ENCODE results near the gene PDGFRB.
A peak's percentile ranks its signal among the peaks of the same experiment; 100 is the strongest.

The PDGFRB gene

GRCh38 chr5:150142185-150142958, 13.3 kb downstream of the PDGFRB start:
- H3K27ac ChIP-seq, result no peak overlapping the region
- TF ChIP-seq CTCF (conservative IDR thresholded peaks at IDR 0.05), result no peak

GRCh38 chr5:150141544-150142184, 14.0 kb downstream of the PDGFRB start:
- H3K27ac ChIP-seq, result no peak overlapping the region
- TF ChIP-seq CTCF (conservative IDR thresholded peaks at IDR 0.05), result no peak

- H3K27ac ChIP-seq, result no peak overlapping the region
- no peak for TF ChIP-seq CTCF (conservative IDR thresholded peaks at IDR 0.05)
Measured at GRCh38 chr5:150140830-150141229, 14.8 kb downstream of the PDGFRB start.

- TF ChIP-seq CTCF (conservative IDR thresholded peaks at IDR 0.05), result no peak
- peak overlapping the region; percentile 82; the same call in 1 of the 2 replicates for H3K27ac ChIP-seq
Measured at GRCh38 chr5:150139334-150139733, 16.3 kb downstream of the PDGFRB start.

GRCh38 chr5:150138551-150139265, 16.9 kb downstream of the PDGFRB start:
- TF ChIP-seq CTCF (conservative IDR thresholded peaks at IDR 0.05), result no peak
- peak overlapping the region; percentile 82; the same call in 1 of the 2 replicates for H3K27ac ChIP-seq

GRCh38 chr5:150137997-150138396, 17.6 kb downstream of the PDGFRB start:
- no peak for TF ChIP-seq CTCF (conservative IDR thresholded peaks at IDR 0.05)
- H3K27ac ChIP-seq, result peak overlapping the region; percentile 82

Measured in VCaP (cell line).